ENCODE results near the gene UST.

UST gene

GRCh38 chr6:148737806-148738205 lies 9.0 kb upstream of the UST start:
- Histone ChIP-seq H3K27me3 (ENCODE audit: insufficient read depth, low read length, poor library complexity) (no peaks in the 10 kb centered on the region), H2BK120ac (ENCODE audit: low read depth, low read length) (no peak overlapping the region), H4K5ac (ENCODE audit: low read length) (no peak overlapping the region), H2BK15ac (replicated peaks; ENCODE audit: low read depth) (no peak overlapping the region), H3K36me3 (ENCODE audit: control insufficient read depth, insufficient read depth, low read length) (no peaks in the 10 kb centered on the region), H3K23ac (ENCODE audit: low read length) (no peak overlapping the region), H3K4me3 (ENCODE audit: low read length) (no peak overlapping the region), H4K8ac (ENCODE audit: low read depth, low read length) (no peak overlapping the region), H2BK5ac (ENCODE audit: low read length) (no peak overlapping the region), H2AK5ac (ENCODE audit: low read length) (no peak overlapping the region), H3K56ac (ENCODE audit: low read length) (no peak overlapping the region), H3K27ac (ENCODE audit: low read depth, low read length) (no peak overlapping the region), H3K4me1 (ENCODE audit: control insufficient read depth, low read depth, low read length) (no peaks in the 10 kb centered on the region), H3K9ac (ENCODE audit: low read length) (no peak overlapping the region), H3K79me1 (ENCODE audit: low read length) (no peaks in the 10 kb centered on the region), H3K4ac (ENCODE audit: low read depth, low read length) (no peak overlapping the region), H3K4me2 (ENCODE audit: low read length) (no peak overlapping the region), H3K79me2 (ENCODE audit: control insufficient read depth, insufficient read depth, low read length) (no peaks in the 10 kb centered on the region), H3K18ac (ENCODE audit: low read length) (no peak overlapping the region)
- no CpG with 5 or more reads among the region's 4 CpGs for WGBS (ENCODE audit: extremely low coverage, insufficient coverage, low lambda C conversion rate)
- DNase-seq: no peak

DNA sequence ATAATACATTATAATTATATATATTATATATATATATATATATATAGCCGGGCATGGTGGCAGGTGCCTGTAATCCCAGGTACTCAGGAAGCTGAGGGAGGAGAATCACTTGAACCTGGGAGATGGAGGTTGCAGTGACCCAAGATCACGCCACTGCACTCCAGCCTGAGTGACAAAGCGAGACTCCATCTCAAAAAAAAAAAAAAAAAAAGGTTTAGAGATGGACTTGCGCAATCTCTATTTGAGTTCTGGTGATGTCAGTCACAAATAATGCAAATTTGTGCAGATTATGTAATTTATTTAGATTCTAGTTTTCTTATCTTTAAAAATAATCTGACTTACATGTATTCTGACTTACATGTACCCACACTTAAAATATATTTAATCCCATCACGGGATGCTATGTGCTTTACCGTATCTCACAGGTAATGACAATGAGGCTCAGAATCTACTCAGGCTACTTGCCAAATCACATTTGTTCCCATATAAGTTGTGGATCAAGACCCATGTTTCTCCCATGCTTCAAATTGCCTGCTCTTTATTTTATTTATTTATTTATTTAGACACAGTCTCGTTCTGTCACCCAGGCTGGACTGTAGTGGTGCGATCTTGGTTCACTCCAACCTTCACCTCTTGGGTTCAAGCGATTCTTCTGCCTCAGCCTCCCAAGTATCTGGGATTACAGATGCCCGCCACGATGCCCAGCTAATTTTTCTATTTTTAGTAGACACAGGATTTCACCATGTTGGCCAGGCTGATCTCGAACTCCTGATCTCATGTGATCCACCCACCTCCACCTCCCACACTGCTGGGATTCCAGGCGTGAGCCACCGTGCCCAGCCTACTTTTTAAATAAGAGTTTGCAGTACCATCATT lies 7.6 kb upstream of the UST start:
- WGBS (ENCODE audit: extremely low coverage, insufficient coverage, low lambda C conversion rate): no CpG with 5 or more reads among the region's 14 CpGs

GRCh38 chr6:148739822-148740128 lies 7.1 kb upstream of the UST start:
- no peaks in the 10 kb centered on the region for H3K4me1 ChIP-seq (ENCODE audit: control insufficient read depth, low read depth, low read length)

More for the DNA sequence above, 7.6 kb upstream of the UST start:
- no peaks in the 10 kb centered on the region for H3K79me1 ChIP-seq (ENCODE audit: low read length)
- no peaks in the 10 kb centered on the region for H3K79me2 ChIP-seq (ENCODE audit: control insufficient read depth, insufficient read depth, low read length)
- no peak overlapping the region for H3K4ac ChIP-seq (ENCODE audit: low read depth, low read length)
- H3K9ac ChIP-seq (ENCODE audit: low read length): no peak overlapping the region
- no peaks in the 10 kb centered on the region for H3K27me3 ChIP-seq (ENCODE audit: insufficient read depth, low read length, poor library complexity)
- DNase-seq: no peak
- no peak overlapping the region for H3K4me2 ChIP-seq (ENCODE audit: low read length)
- H2AK5ac ChIP-seq (ENCODE audit: low read length): no peak overlapping the region
- H2BK5ac ChIP-seq (ENCODE audit: low read length): no peak overlapping the region
- H3K56ac ChIP-seq (ENCODE audit: low read length): no peak overlapping the region
- no peak overlapping the region for H3K23ac ChIP-seq (ENCODE audit: low read length)
- H2BK120ac ChIP-seq (ENCODE audit: low read depth, low read length): no peak overlapping the region
- no peak overlapping the region for H2BK15ac ChIP-seq (replicated peaks; ENCODE audit: low read depth)
- no peak overlapping the region for H4K5ac ChIP-seq (ENCODE audit: low read length)
- no peak overlapping the region for H3K27ac ChIP-seq (ENCODE audit: low read depth, low read length)
- H3K4me1 ChIP-seq (ENCODE audit: control insufficient read depth, low read depth, low read length): no peaks in the 10 kb centered on the region
- no peaks in the 10 kb centered on the region for H3K36me3 ChIP-seq (ENCODE audit: control insufficient read depth, insufficient read depth, low read length)
- H3K18ac ChIP-seq (ENCODE audit: low read length): no peak overlapping the region
- H3K4me3 ChIP-seq (ENCODE audit: low read length): no peak overlapping the region
- no peak overlapping the region for H4K8ac ChIP-seq (ENCODE audit: low read depth, low read length)

DNA sequence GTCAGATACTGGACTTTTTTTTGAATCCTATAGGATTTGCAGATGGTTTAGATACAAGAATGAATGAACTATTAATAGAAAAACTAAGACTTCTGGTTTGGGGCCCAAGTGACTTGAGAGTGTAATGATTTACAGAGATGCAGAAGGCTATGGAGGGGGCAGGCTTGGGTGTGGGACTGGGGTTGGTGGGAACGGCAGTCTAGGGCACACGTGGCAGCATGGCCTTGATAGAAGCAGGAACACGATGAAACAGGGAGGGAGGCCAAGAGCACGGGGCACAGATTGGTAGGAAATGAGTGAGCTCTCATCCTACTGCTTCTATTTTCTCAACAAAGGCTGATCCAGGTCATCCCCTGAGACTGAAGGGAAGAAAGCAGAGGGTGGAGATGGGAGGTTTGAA lies 3.4 kb upstream of the UST start:
- H2AK5ac ChIP-seq (ENCODE audit: low read length): no peak overlapping the region
- peaks cover 2% of the 10 kb centered on the region for H3K79me1 ChIP-seq (ENCODE audit: low read length)
- no peak overlapping the region for H3K18ac ChIP-seq (ENCODE audit: low read length)
- H3K4me2 ChIP-seq (ENCODE audit: low read length): no peak overlapping the region
- H4K5ac ChIP-seq (ENCODE audit: low read length): no peak overlapping the region
- H3K79me2 ChIP-seq (ENCODE audit: control insufficient read depth, insufficient read depth, low read length): peaks cover 8% of the 10 kb centered on the region
- no peaks in the 10 kb centered on the region for H3K27me3 ChIP-seq (ENCODE audit: insufficient read depth, low read length, poor library complexity)
- no peak for DNase-seq
- no peaks in the 10 kb centered on the region for H3K4me1 ChIP-seq (ENCODE audit: control insufficient read depth, low read depth, low read length)
- WGBS (ENCODE audit: extremely low coverage, insufficient coverage, low lambda C conversion rate): no CpG with 5 or more reads among the region's 4 CpGs
- no peak overlapping the region for H3K56ac ChIP-seq (ENCODE audit: low read length)
- H2BK5ac ChIP-seq (ENCODE audit: low read length): no peak overlapping the region
- H4K8ac ChIP-seq (ENCODE audit: low read depth, low read length): no peak overlapping the region
- H3K4ac ChIP-seq (ENCODE audit: low read depth, low read length): no peak overlapping the region
- no peaks in the 10 kb centered on the region for H3K36me3 ChIP-seq (ENCODE audit: control insufficient read depth, insufficient read depth, low read length)
- no peak overlapping the region for H3K27ac ChIP-seq (ENCODE audit: low read depth, low read length)
- no peak overlapping the region for H3K9ac ChIP-seq (ENCODE audit: low read length)
- no peak overlapping the region for H3K23ac ChIP-seq (ENCODE audit: low read length)
- no peak overlapping the region for H3K4me3 ChIP-seq (ENCODE audit: low read length)
- no peak overlapping the region for H2BK120ac ChIP-seq (ENCODE audit: low read depth, low read length)
- no peak overlapping the region for H2BK15ac ChIP-seq (replicated peaks; ENCODE audit: low read depth)

More at GRCh38 chr6:148739822-148740128, 7.1 kb upstream of the UST start:
- Histone ChIP-seq H2AK5ac (ENCODE audit: low read length) (no peak overlapping the region), H3K36me3 (ENCODE audit: control insufficient read depth, insufficient read depth, low read length) (no peaks in the 10 kb centered on the region), H3K79me1 (ENCODE audit: low read length) (no peaks in the 10 kb centered on the region), H3K27ac (ENCODE audit: low read depth, low read length) (no peak overlapping the region), H3K27me3 (ENCODE audit: insufficient read depth, low read length, poor library complexity) (no peaks in the 10 kb centered on the region), H3K4me3 (ENCODE audit: low read length) (no peak overlapping the region), H2BK120ac (ENCODE audit: low read depth, low read length) (no peak overlapping the region), H3K79me2 (ENCODE audit: control insufficient read depth, insufficient read depth, low read length) (no peaks in the 10 kb centered on the region), H3K4me2 (ENCODE audit: low read length) (no peak overlapping the region), H4K5ac (ENCODE audit: low read length) (no peak overlapping the region), H4K8ac (ENCODE audit: low read depth, low read length) (no peak overlapping the region), H3K23ac (ENCODE audit: low read length) (no peak overlapping the region), H2BK15ac (replicated peaks; ENCODE audit: low read depth) (no peak overlapping the region), H3K18ac (ENCODE audit: low read length) (no peak overlapping the region), H3K9ac (ENCODE audit: low read length) (no peak overlapping the region), H3K4ac (ENCODE audit: low read depth, low read length) (no peak overlapping the region), H2BK5ac (ENCODE audit: low read length) (no peak overlapping the region), H3K56ac (ENCODE audit: low read length) (no peak overlapping the region)
- DNase-seq: no peak
- WGBS (ENCODE audit: extremely low coverage, insufficient coverage, low lambda C conversion rate): no CpG with 5 or more reads among the region's 3 CpGs

GRCh38 chr6:148745926-148746325 lies 904 bp upstream of the UST start:
- Histone ChIP-seq H2BK5ac (ENCODE audit: low read length) (no peak overlapping the region), H3K23ac (ENCODE audit: low read length) (no peak overlapping the region), H2BK15ac (replicated peaks; ENCODE audit: low read depth) (no peak overlapping the region), H3K4me1 (ENCODE audit: control insufficient read depth, low read depth, low read length) (no peaks in the 10 kb centered on the region), H2AK5ac (ENCODE audit: low read length) (no peak overlapping the region), H4K5ac (ENCODE audit: low read length) (no peak overlapping the region), H3K27me3 (ENCODE audit: insufficient read depth, low read length, poor library complexity) (no peaks in the 10 kb centered on the region), H3K36me3 (ENCODE audit: control insufficient read depth, insufficient read depth, low read length) (no peaks in the 10 kb centered on the region), H3K79me2 (ENCODE audit: control insufficient read depth, insufficient read depth, low read length) (peaks cover 24% of the 10 kb centered on the region), H4K8ac (ENCODE audit: low read depth, low read length) (no peak overlapping the region), H3K9ac (ENCODE audit: low read length) (peak overlapping the region; percentile 75), H3K4me3 (ENCODE audit: low read length) (peak overlapping the region; percentile 74), H3K79me1 (ENCODE audit: low read length) (peaks cover 12% of the 10 kb centered on the region), H3K4ac (ENCODE audit: low read depth, low read length) (peak overlapping the region; percentile 36), H3K27ac (ENCODE audit: low read depth, low read length) (peak overlapping the region; percentile 20), H2BK120ac (ENCODE audit: low read depth, low read length) (peak overlapping the region; percentile 29), H3K4me2 (ENCODE audit: low read length) (peak overlapping the region; percentile 79), H3K18ac (ENCODE audit: low read length) (peak overlapping the region; percentile 54), H3K56ac (ENCODE audit: low read length) (peak overlapping the region; percentile 92)
- no peak for DNase-seq
- no CpG with 5 or more reads among the region's 6 CpGs for WGBS (ENCODE audit: extremely low coverage, insufficient coverage, low lambda C conversion rate)

- Histone ChIP-seq H3K27me3 (ENCODE audit: insufficient read depth, low read length, poor library complexity) (no peaks in the 10 kb centered on the region), H2BK15ac (replicated peaks; ENCODE audit: low read depth) (no peak overlapping the region), H3K4ac (ENCODE audit: low read depth, low read length) (peak overlapping the region; percentile 58), H2BK5ac (ENCODE audit: low read length) (no peak overlapping the region), H3K23ac (ENCODE audit: low read length) (no peak overlapping the region), H3K27ac (ENCODE audit: low read depth, low read length) (peak overlapping the region; percentile 75), H3K79me2 (ENCODE audit: control insufficient read depth, insufficient read depth, low read length) (peaks cover 28% of the 10 kb centered on the region), H3K36me3 (ENCODE audit: control insufficient read depth, insufficient read depth, low read length) (no peaks in the 10 kb centered on the region), H3K79me1 (ENCODE audit: low read length) (peaks cover 14% of the 10 kb centered on the region), H2AK5ac (ENCODE audit: low read length) (no peak overlapping the region), H3K9ac (ENCODE audit: low read length) (peak overlapping the region; percentile 75), H3K4me2 (ENCODE audit: low read length) (peak overlapping the region; percentile 63), H3K56ac (ENCODE audit: low read length) (peak overlapping the region; percentile 92), H3K18ac (ENCODE audit: low read length) (peak overlapping the region; percentile 65), H2BK120ac (ENCODE audit: low read depth, low read length) (peak overlapping the region; percentile 11), H4K8ac (ENCODE audit: low read depth, low read length) (no peak overlapping the region), H3K4me1 (ENCODE audit: control insufficient read depth, low read depth, low read length) (peaks cover 2% of the 10 kb centered on the region), H3K4me3 (ENCODE audit: low read length) (peak overlapping the region; percentile 74), H4K5ac (ENCODE audit: low read length) (no peak overlapping the region)
- WGBS (ENCODE audit: extremely low coverage, insufficient coverage, low lambda C conversion rate): no CpG with 5 or more reads among the region's 45 CpGs
- no peak for DNase-seq
These were observed 278 bp downstream of the UST start for GRCh38 chr6:148747145-148747470.

Data from mesendoderm (in vitro differentiated cells).